GM10266 (cell line): ENCODE measurements around the gene LZTS3.
"Not testable (repeated sequence)": the region's sequence is repeated elsewhere in the genome, so short reads cannot be mapped to it uniquely, and the experiment has no call there.

Experiments used
- DNase-seq: peaks from one replicate; pipeline ENCODE4 v3.0.0; 2012; ENCODE audit errors: extremely low spot score
- CTCF ChIP-seq: IDR thresholded peaks from 2 replicates; pipeline ENCODE4 v1.5.1; 2012; ENCODE audit warnings: mild to moderate bottlenecking, low read depth; ENCODE audit not compliant: control insufficient read depth, insufficient read depth; ENCODE audit errors: missing control alignments

The LZTS3 gene

GRCh38 chr20:3135507-3136070 lies 37.8 kb downstream of the LZTS3 start:
- DNase-seq, result no peak
- TF ChIP-seq CTCF, result no peak

DNA sequence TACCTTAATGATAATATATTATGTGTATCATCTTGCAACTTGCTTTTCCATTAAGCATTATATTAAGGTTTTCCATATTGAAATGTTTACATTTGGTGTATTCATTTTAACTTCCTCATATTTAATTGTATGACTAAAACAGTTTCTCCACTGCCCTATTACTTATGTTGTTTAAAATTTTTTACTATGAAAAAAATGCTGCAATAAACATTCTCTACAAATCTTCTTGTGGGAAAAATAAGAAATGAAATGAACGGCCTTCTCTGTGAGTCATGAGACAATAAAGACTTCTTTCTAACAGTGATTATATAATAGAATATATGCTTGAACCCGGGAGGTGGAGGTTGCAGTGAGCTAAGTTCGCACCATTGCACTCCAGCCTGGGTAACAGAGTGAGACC lies 39.2 kb downstream of the LZTS3 start:
- no peak for TF ChIP-seq CTCF
- no peak for DNase-seq

DNA sequence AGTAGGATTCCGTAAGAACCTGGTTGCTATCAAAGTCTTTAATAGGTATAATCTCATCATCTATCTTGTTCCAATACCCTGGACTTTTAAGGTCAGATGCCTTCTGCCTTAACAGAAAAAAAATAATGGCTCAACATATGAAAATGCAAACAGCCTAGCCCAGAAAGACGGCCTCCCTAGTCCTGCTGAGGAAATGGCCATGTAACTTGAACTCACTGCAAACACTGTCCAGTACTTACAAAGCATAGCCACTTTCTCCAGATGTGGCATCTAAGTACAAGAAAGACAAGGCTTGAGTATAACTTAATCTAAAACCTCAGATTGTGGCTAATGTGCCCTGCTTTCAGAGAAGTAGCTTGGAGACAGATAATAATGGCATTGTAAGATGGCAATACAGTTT lies 40.2 kb downstream of the LZTS3 start:
- TF ChIP-seq CTCF, result no peak
- no peak for DNase-seq

DNA sequence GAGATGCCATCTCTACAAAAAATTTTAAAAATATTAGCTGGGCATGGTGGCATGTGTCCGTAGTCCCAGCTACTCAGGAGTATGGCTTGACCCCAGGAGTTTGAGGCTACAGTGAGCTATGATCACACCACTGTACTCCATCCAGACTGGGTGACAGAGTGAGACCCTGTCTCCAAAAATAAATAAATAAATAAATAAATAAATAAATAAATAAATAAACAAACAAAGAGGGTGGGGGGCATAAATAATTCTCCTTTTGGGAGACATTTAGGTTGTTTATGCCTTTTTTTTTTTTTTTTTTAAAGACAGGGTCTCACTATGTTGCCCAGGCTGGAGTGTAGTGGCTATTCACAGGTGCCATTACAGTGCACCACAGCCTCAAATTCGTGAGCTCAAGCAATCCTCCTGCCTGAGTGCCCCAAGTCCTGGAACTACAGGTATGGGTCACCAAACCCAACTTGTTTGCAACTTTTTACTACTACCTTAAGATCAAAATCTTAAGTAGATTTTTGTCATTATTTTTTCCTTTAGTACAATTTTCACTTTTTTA lies 43.2 kb downstream of the LZTS3 start:
- no peak for TF ChIP-seq CTCF
- DNase-seq, result no peak

DNA sequence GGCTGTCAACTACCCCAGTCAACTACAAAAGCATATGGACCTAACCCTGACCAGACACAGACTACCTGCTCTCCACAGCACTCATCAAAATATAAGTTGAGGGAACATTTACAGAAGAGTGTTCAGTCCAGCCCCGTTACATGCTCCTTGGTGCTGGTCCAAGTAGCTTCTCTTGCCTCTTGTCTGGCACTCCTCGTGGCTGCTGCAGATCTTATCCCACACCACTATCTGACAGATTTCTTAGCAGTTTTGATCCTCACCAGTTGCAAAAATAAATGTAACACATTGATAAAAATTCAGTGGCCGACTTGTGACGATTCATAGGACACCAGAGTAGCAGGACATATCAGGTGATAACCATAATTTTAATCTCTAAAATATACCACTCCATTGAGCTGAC lies 44.3 kb downstream of the LZTS3 start:
- no peak for DNase-seq
- TF ChIP-seq CTCF, result no peak

- no peak for TF ChIP-seq CTCF
- DNase-seq, result no peak
Observed at GRCh38 chr20:3128275-3128984, 44.9 kb downstream of the LZTS3 start.

GRCh38 chr20:3126527-3126859 lies 46.9 kb downstream of the LZTS3 start:
- no peak for DNase-seq
- TF ChIP-seq CTCF, result no peak

- not testable (repeated sequence) for DNase-seq
Observed at GRCh38 chr20:3125776-3126526, 47.4 kb downstream of the LZTS3 start.

DNA sequence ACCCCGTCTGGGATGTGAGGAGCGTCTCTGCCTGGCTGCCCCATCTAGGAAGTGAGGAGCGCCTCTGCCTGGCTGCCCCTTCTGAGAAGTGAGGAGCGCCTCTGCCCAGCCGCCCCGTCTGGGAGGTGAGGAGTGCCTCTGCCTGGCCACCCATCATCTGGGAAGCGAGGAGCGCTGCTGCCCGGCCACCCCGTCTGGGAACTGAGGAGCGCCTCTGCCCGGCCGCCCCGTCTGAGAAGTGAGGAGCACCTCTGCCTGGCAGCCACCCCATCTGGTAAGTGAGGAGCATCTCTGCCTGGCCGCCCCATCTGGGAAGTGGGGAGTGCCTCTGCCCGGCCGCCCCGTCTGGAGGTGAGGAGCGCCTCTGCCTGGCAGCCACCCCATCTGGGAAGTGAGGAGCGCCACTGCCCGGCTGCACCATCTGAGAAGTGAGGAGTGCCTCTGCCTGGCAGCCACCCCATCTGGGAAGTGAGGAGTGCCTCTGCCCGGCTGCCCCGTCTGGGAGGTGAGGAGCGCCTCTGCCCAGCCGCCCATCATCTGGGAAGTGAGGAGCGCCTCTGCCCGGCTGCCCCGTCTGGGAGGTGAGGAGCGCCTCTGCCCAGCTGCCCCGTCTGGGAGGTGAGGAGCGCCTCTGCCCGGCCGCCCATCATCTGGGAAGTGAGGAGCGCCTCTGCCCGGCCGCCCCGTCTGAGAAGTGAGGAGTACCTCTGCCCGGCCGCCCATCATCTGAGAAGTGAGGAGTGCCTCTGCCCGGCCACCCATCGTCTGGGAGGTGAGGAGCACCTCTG lies 48.4 kb downstream of the LZTS3 start:
- not testable (repeated sequence) for DNase-seq

DNA sequence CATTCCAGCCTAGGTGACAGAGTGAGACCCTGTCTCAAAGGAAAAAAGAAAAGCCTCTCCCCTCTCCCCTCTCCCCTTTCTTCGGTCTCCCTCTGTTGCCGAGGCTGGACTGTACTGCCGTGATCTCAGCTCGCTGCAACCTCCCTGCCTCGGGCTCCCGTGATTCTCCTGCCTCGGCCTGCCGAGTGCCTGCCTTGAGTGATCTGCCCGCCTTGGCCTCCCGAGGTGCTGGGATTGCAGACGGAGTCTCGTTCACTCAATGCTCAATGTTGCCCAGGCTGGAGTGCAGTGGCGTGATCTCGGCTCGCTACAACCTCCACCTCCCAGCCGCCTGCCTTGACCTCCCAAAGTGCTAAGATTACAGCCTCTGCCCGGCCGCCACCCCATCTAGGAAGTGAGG lies 49.2 kb downstream of the LZTS3 start:
- not testable (repeated sequence) for DNase-seq
